Measurements from ENCODE around the gene MGAT4B.

Gene MGAT4B

GRCh38 chr5:179798771-179799643 is 7.7 kb downstream of the MGAT4B start:
- no peak overlapping the region for H3K4me3 ChIP-seq (ENCODE audit: low read depth, low read length)
- H3K4me1 ChIP-seq (ENCODE audit: control insufficient read depth, insufficient read depth, low read length, unreplicated experiment), result peaks cover 22% of the 10 kb centered on the region
- H3K36me3 ChIP-seq (ENCODE audit: insufficient read depth, low read length), result peaks cover 11% of the 10 kb centered on the region; the same call in 1 of the 2 replicates

GRCh38 chr5:179798144-179798770 is 8.4 kb downstream of the MGAT4B start:
- no peaks in the 10 kb centered on the region for H3K27me3 ChIP-seq (ENCODE audit: insufficient read depth, low read length)

More at GRCh38 chr5:179798771-179799643, 7.7 kb downstream of the MGAT4B start:
- Histone ChIP-seq H3K27ac (ENCODE audit: low read depth, low read length) (no peak overlapping the region), H2AFZ (ENCODE audit: low read length, unreplicated experiment) (no peak overlapping the region), H3K27me3 (ENCODE audit: insufficient read depth, low read length) (no peaks in the 10 kb centered on the region), H3K79me2 (ENCODE audit: control insufficient read depth, insufficient read depth, low read length, unreplicated experiment) (peaks cover 22% of the 10 kb centered on the region)

GRCh38 chr5:179797741-179798140 is 8.9 kb downstream of the MGAT4B start:
- no peak overlapping the region for H2AFZ ChIP-seq (ENCODE audit: low read length, unreplicated experiment)
- no peak overlapping the region for H3K4me3 ChIP-seq (ENCODE audit: low read depth, low read length)
- no peaks in the 10 kb centered on the region for H3K27me3 ChIP-seq (ENCODE audit: insufficient read depth, low read length)
- H3K27ac ChIP-seq (ENCODE audit: low read depth, low read length), result no peak overlapping the region
- peaks cover 10% of the 10 kb centered on the region for H3K79me2 ChIP-seq (ENCODE audit: control insufficient read depth, insufficient read depth, low read length, unreplicated experiment)
- peaks cover 11% of the 10 kb centered on the region; the same call in 1 of the 2 replicates for H3K36me3 ChIP-seq (ENCODE audit: insufficient read depth, low read length)
- H3K4me1 ChIP-seq (ENCODE audit: control insufficient read depth, insufficient read depth, low read length, unreplicated experiment), result peaks cover 10% of the 10 kb centered on the region

More at GRCh38 chr5:179798144-179798770, 8.4 kb downstream of the MGAT4B start:
- H3K4me1 ChIP-seq (ENCODE audit: control insufficient read depth, insufficient read depth, low read length, unreplicated experiment), result peaks cover 16% of the 10 kb centered on the region
- H2AFZ ChIP-seq (ENCODE audit: low read length, unreplicated experiment), result no peak overlapping the region
- H3K27ac ChIP-seq (ENCODE audit: low read depth, low read length), result no peak overlapping the region
- peaks cover 14% of the 10 kb centered on the region for H3K79me2 ChIP-seq (ENCODE audit: control insufficient read depth, insufficient read depth, low read length, unreplicated experiment)
- H3K4me3 ChIP-seq (ENCODE audit: low read depth, low read length), result no peak overlapping the region
- H3K36me3 ChIP-seq (ENCODE audit: insufficient read depth, low read length), result peaks cover 11% of the 10 kb centered on the region; the same call in 1 of the 2 replicates

GRCh38 chr5:179796877-179797608 is 9.6 kb downstream of the MGAT4B start:
- Histone ChIP-seq H3K4me1 (ENCODE audit: control insufficient read depth, insufficient read depth, low read length, unreplicated experiment) (peaks cover 6% of the 10 kb centered on the region), H3K36me3 (ENCODE audit: insufficient read depth, low read length) (peaks cover 11% of the 10 kb centered on the region; the same call in 1 of the 2 replicates), H3K27me3 (ENCODE audit: insufficient read depth, low read length) (no peaks in the 10 kb centered on the region), H3K27ac (ENCODE audit: low read depth, low read length) (no peak overlapping the region), H3K79me2 (ENCODE audit: control insufficient read depth, insufficient read depth, low read length, unreplicated experiment) (peaks cover 3% of the 10 kb centered on the region), H3K4me3 (ENCODE audit: low read depth, low read length) (peak overlapping the region; percentile 74), H2AFZ (ENCODE audit: low read length, unreplicated experiment) (no peak overlapping the region)

- Histone ChIP-seq H3K27me3 (ENCODE audit: insufficient read depth, low read length) (no peaks in the 10 kb centered on the region), H3K27ac (ENCODE audit: low read depth, low read length) (no peak overlapping the region; the same call in 1 of the 2 replicates), H3K79me2 (ENCODE audit: control insufficient read depth, insufficient read depth, low read length, unreplicated experiment) (no peaks in the 10 kb centered on the region), H2AFZ (ENCODE audit: low read length, unreplicated experiment) (no peak overlapping the region), H3K4me1 (ENCODE audit: control insufficient read depth, insufficient read depth, low read length, unreplicated experiment) (peaks cover 6% of the 10 kb centered on the region), H3K36me3 (ENCODE audit: insufficient read depth, low read length) (peaks cover 11% of the 10 kb centered on the region; the same call in 1 of the 2 replicates), H3K4me3 (ENCODE audit: low read depth, low read length) (peak overlapping the region; percentile 74)
Observed at GRCh38 chr5:179795863-179796833, 10.5 kb downstream of the MGAT4B start.

- Histone ChIP-seq H3K36me3 (ENCODE audit: insufficient read depth, low read length) (peaks cover 7% of the 10 kb centered on the region; the same call in 1 of the 2 replicates), H3K4me3 (ENCODE audit: low read depth, low read length) (peak overlapping the region; percentile 74), H3K27ac (ENCODE audit: low read depth, low read length) (no peak overlapping the region), H3K4me1 (ENCODE audit: control insufficient read depth, insufficient read depth, low read length, unreplicated experiment) (peaks cover 6% of the 10 kb centered on the region), H3K27me3 (ENCODE audit: insufficient read depth, low read length) (no peaks in the 10 kb centered on the region), H2AFZ (ENCODE audit: low read length, unreplicated experiment) (no peak overlapping the region), H3K79me2 (ENCODE audit: control insufficient read depth, insufficient read depth, low read length, unreplicated experiment) (no peaks in the 10 kb centered on the region)
Observed at GRCh38 chr5:179795049-179795862, 11.4 kb downstream of the MGAT4B start.

- Histone ChIP-seq H3K79me2 (ENCODE audit: control insufficient read depth, insufficient read depth, low read length, unreplicated experiment) (no peaks in the 10 kb centered on the region), H3K27ac (ENCODE audit: low read depth, low read length) (no peak overlapping the region), H3K4me3 (ENCODE audit: low read depth, low read length) (no peak overlapping the region), H3K27me3 (ENCODE audit: insufficient read depth, low read length) (no peaks in the 10 kb centered on the region), H3K4me1 (ENCODE audit: control insufficient read depth, insufficient read depth, low read length, unreplicated experiment) (peaks cover 6% of the 10 kb centered on the region), H3K36me3 (ENCODE audit: insufficient read depth, low read length) (peaks cover 7% of the 10 kb centered on the region; the same call in 1 of the 2 replicates), H2AFZ (ENCODE audit: low read length, unreplicated experiment) (no peak overlapping the region)
Observed at GRCh38 chr5:179794575-179794974, 12.1 kb downstream of the MGAT4B start.

- Histone ChIP-seq H3K4me3 (ENCODE audit: low read depth, low read length) (no peak overlapping the region), H2AFZ (ENCODE audit: low read length, unreplicated experiment) (no peak overlapping the region), H3K4me1 (ENCODE audit: control insufficient read depth, insufficient read depth, low read length, unreplicated experiment) (peaks cover 6% of the 10 kb centered on the region), H3K27me3 (ENCODE audit: insufficient read depth, low read length) (no peaks in the 10 kb centered on the region), H3K27ac (ENCODE audit: low read depth, low read length) (no peak overlapping the region), H3K79me2 (ENCODE audit: control insufficient read depth, insufficient read depth, low read length, unreplicated experiment) (no peaks in the 10 kb centered on the region), H3K36me3 (ENCODE audit: insufficient read depth, low read length) (peaks cover 3% of the 10 kb centered on the region; the same call in 1 of the 2 replicates)
Observed at GRCh38 chr5:179794171-179794570, 12.5 kb downstream of the MGAT4B start.

- Histone ChIP-seq H3K36me3 (ENCODE audit: insufficient read depth, low read length) (no peaks in the 10 kb centered on the region), H2AFZ (ENCODE audit: low read length, unreplicated experiment) (no peak within 1 kb of the TSS), H3K4me1 (ENCODE audit: control insufficient read depth, insufficient read depth, low read length, unreplicated experiment) (peaks cover 6% of the 10 kb centered on the region), H3K27me3 (ENCODE audit: insufficient read depth, low read length) (no peaks in the 10 kb centered on the region), H3K4me3 (ENCODE audit: low read depth, low read length) (no peak within 1 kb of the TSS), H3K27ac (ENCODE audit: low read depth, low read length) (no peak within 1 kb of the TSS), H3K79me2 (ENCODE audit: control insufficient read depth, insufficient read depth, low read length, unreplicated experiment) (no peaks in the 10 kb centered on the region)
Observed at GRCh38 chr5:179793468-179794139, 13.1 kb downstream of the MGAT4B start, which contains the start of gene LTC4S. Gene LTC4S, plus strand, starts transcription at chr5:179793986. Its CDS starts 95 bp downstream, at chr5:179794081.
